Mammary epithelial cell (primary cell): ENCODE results near the gene CTSD.

ENCODE experiments used
- EZH2 ChIP-seq: IDR thresholded peaks from 2 replicates; pipeline ENCODE4 v1.6.1; 2012; ENCODE audit warnings: low read length, inconsistent platforms, borderline replicate concordance
- TF ChIP-seq, protein P1 (sequence below), 2 donors: IDR thresholded peaks in 1 of 2; conservative IDR thresholded peaks in 1 of 2; 2 replicates each; pipeline ENCODE4 v1.5.1; 2011 to 2012; ENCODE audit warnings: inconsistent platforms in 2 of 2, low read length in 2 of 2, mild to moderate bottlenecking in 2 of 2, control low read depth in 1 of 2, low read depth in 1 of 2; ENCODE audit not compliant: insufficient read depth in 1 of 2; ENCODE audit errors: extremely low read depth in 1 of 2

DNA sequence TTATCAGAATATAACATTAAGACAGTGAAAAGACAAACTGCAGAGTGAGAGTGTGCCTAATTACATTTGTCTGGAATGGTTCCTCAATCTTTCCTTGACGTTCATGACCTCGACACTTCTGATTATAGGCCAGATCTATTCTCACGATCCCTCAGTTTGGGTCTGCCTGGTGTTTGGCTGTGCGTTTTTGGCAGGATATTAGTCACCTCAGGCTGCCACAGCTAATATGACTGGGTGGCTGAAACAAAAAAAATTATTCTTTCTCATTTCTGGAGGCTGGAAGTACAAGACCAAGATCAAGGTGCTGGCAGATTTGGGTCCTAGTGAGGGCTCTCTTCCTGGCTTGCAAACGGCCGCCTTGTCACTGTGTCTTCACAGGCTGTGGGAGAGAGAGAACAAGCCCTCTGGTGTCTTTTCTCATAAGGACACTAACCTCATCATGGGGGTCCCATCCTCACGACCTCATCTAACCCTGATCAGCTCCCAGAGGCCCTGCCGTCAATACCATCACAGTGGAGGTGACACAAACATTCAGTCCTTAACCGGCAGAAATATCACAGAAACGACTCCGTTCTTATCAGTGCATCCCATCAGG, 36.5 kb downstream of the CTSD start:
- TF ChIP-seq, protein P1, sequence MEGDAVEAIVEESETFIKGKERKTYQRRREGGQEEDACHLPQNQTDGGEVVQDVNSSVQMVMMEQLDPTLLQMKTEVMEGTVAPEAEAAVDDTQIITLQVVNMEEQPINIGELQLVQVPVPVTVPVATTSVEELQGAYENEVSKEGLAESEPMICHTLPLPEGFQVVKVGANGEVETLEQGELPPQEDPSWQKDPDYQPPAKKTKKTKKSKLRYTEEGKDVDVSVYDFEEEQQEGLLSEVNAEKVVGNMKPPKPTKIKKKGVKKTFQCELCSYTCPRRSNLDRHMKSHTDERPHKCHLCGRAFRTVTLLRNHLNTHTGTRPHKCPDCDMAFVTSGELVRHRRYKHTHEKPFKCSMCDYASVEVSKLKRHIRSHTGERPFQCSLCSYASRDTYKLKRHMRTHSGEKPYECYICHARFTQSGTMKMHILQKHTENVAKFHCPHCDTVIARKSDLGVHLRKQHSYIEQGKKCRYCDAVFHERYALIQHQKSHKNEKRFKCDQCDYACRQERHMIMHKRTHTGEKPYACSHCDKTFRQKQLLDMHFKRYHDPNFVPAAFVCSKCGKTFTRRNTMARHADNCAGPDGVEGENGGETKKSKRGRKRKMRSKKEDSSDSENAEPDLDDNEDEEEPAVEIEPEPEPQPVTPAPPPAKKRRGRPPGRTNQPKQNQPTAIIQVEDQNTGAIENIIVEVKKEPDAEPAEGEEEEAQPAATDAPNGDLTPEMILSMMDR (conservative IDR thresholded peaks at IDR 0.05 in 1 of 2, IDR thresholded peaks at IDR 0.05 in 1 of 2; ENCODE audit: extremely low read depth in 1 of 2, insufficient read depth in 1 of 2, low read depth in 1 of 2, low read length in 2 of 2) = no peak
- TF ChIP-seq EZH2 = no peak
